Neural cell (in vitro differentiated cells): ENCODE measurements around the gene SNRNP200.

Experiments
- CTCF ChIP-seq: fragments of 450-650 bp; IDR thresholded peaks from 2 replicates; pipeline ENCODE4 v1.5.1; 2014; ENCODE audit warnings: antibody characterized with exemption, mild to moderate bottlenecking, moderate library complexity; ENCODE audit not compliant: poor library complexity, severe bottlenecking
- EP300 ChIP-seq: fragments of 450-650 bp; conservative IDR thresholded peaks from 2 replicates; pipeline ENCODE4 v1.6.1; 2014; ENCODE audit warnings: antibody characterized with exemption, mild to moderate bottlenecking, moderate library complexity; ENCODE audit not compliant: poor library complexity, severe bottlenecking
- EZH2 ChIP-seq: fragments of 200-600, 300-800 bp; shearing (Covaris generic), sonication (generic); IDR thresholded peaks from 2 replicates; pipeline ENCODE4 v1.6.1; 2014; ENCODE audit warnings: antibody characterized with exemption, low read length, borderline replicate concordance, mild to moderate bottlenecking; ENCODE audit not compliant: insufficient read depth, poor library complexity, severe bottlenecking
- MXI1 ChIP-seq: fragments of 450-650 bp; conservative IDR thresholded peaks from 2 replicates; pipeline ENCODE4 v1.6.1; 2014; ENCODE audit warnings: antibody characterized with exemption, mild to moderate bottlenecking; ENCODE audit not compliant: poor library complexity, severe bottlenecking
- POLR2AphosphoS5 ChIP-seq: IDR thresholded peaks from 2 replicates; pipeline ENCODE4 v1.6.1; 2012
- RAD21 ChIP-seq: fragments of 450-650 bp; conservative IDR thresholded peaks from 2 replicates; pipeline ENCODE4 v1.6.1; 2014; ENCODE audit warnings: antibody characterized with exemption, mild to moderate bottlenecking, moderate library complexity
- REST ChIP-seq: IDR thresholded peaks from 2 replicates; pipeline ENCODE4 v1.6.1; 2012; ENCODE audit warnings: borderline replicate concordance
- TAF1 ChIP-seq: IDR thresholded peaks from 2 replicates; pipeline ENCODE4 v1.6.1; 2012; ENCODE audit warnings: low read depth

GRCh38 chr2:96345868-96346462 lies 40.6 kb upstream of the SNRNP200 start:
- TF ChIP-seq CTCF (no peak), POLR2AphosphoS5 (no peak), EZH2 (no peak), EP300 (no peak), TAF1 (no peak), REST (no peak), RAD21 (no peak), MXI1 (no peak)
